Transverse colon (tissue), 4 donors: ENCODE results near the gene COPZ1.

Source experiments
- CTCF ChIP-seq, 5 experiments: fragments of 200-600 bp in 3 of 5; fragments of 450-650 bp in 2 of 5; sonication (generic) in 3 of 5; IDR thresholded peaks; 1 replicate in 2 of 5; 2 replicates in 3 of 5; pipeline ENCODE4 v1.5.1; 2016 to 2017; ENCODE audit warnings: antibody characterized with exemption in 5 of 5, inconsistent platforms in 3 of 5, mild to moderate bottlenecking in 2 of 5, moderate library complexity in 1 of 5
- EP300 ChIP-seq: sonication (generic); formaldehyde crosslinking; IDR thresholded peaks from one replicate; pipeline ENCODE4 v1.6.1; 2017; ENCODE audit warnings: antibody characterized with exemption, low read depth
- POLR2A ChIP-seq: fragments of 450-650 bp; IDR thresholded peaks from one replicate; pipeline ENCODE4 v1.6.1; 2016; ENCODE audit warnings: antibody characterized with exemption, mild to moderate bottlenecking, moderate library complexity
- POLR2AphosphoS5 ChIP-seq, 3 donors: sonication (generic); formaldehyde crosslinking; IDR thresholded peaks; one replicate each; pipeline ENCODE4 v1.6.1; 2016; ENCODE audit warnings: antibody characterized with exemption in 3 of 3

DNA sequence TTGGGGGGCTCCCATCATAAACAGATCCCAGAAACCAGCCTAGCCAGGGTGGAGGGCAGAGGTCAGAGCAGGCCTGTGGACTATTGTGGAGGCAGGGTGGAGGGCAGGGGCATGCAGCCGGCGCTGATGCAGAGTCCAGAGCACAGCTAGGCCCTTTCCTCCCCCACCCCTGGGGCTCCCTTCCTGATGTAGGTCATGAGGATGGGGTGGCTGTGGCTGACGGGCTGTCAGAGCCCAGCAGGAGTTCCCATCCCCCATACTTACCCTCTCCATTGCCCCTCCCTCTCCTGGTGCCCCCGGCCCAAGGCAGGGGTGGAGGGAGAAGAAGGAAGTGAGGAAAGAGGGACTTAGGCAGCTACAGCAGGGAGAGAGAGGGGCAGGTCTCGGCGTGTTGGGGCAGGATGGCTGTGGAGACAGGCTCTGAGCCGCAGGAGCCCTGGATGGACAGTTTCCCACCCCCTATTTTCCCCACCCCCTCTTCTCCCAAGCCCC is 65.3 kb downstream of the COPZ1 start:
- no peak for TF ChIP-seq EP300
- no peak for TF ChIP-seq CTCF (IDR thresholded peaks at IDR 0.05)
- TF ChIP-seq POLR2AphosphoS5 (IDR thresholded peaks at IDR 0.05) = no peak
- no peak for TF ChIP-seq POLR2A
